HepG2 (cell line): ENCODE measurements around the gene SLC22A12. TPM values are rescaled to one million over a fixed set of nuclear protein-coding genes. Genes with fewer than 3 reads are reported as not detected.

Source experiments
- ATAC-seq: fragments of 200-7000 bp; cut with Tn5 transposase; 3 replicates; pipeline ENCODE4 v1.9.1; 2020; ENCODE audit warnings: mild to moderate bottlenecking, moderate library complexity
- BruUV-seq: library from RNA; stranded (reverse); fragments of 400-500 nt; replicated peaks from 2 replicates; lab custom pipeline; 2021; lab: Mats Ljungman, UMichigan
- CTCF ChIA-PET: fragments of 300-600 bp; formaldehyde crosslinking; extraction: SDS; loops from one replicate; lab custom pipeline; 2021; ENCODE audit warnings: low total read pairs, inconsistent platforms, low intra/inter-chr PET ratio; lab: Yijun Ruan, JAX
- POLR2A ChIA-PET: fragments of 350-600 bp; sonication (Branson Sonifier 250); formaldehyde crosslinking; loops from one replicate; lab custom pipeline; 2020; ENCODE audit warnings: antibody characterized with exemption, inconsistent platforms; lab: Yijun Ruan, JAX
- DNase-seq: peaks from one replicate; pipeline ENCODE4 v3.0.0-alpha.2; 2015; ENCODE audit warnings: low spot score
- FAIRE-seq: peaks from 3 replicates; lab custom pipeline; 2011; peaks lifted over from hg19 to GRCh38; lab: Jason Lieb, UNC
- H2AFZ ChIP-seq: one replicate; pipeline ENCODE4 v1.6.1; 2011; ENCODE audit warnings: low read length, inconsistent platforms
- H3K27ac ChIP-seq: fragments of 300-600 bp; 3 replicates; pipeline ENCODE4 v1.8.0; 2011; ENCODE audit warnings: mixed run types, mild to moderate bottlenecking, mixed read lengths, low read length, inconsistent platforms; ENCODE audit not compliant: insufficient read depth; ENCODE audit errors: extremely low read length
- H3K27me3 ChIP-seq, 2 experiments: fragments of 200-600 bp in 1 of 2; 2 replicates in 1 of 2; 3 replicates in 1 of 2; pipeline versions ENCODE4 v1.6.0 to v1.8.0; 2011; ENCODE audit warnings: low read length in 2 of 2, mild to moderate bottlenecking in 2 of 2, moderate library complexity in 2 of 2, inconsistent platforms in 1 of 2; ENCODE audit not compliant: insufficient read depth in 2 of 2, control insufficient read depth in 1 of 2
- H3K36me3 ChIP-seq, 2 experiments: fragments of 200-600 bp in 1 of 2; replicated peaks in 1 of 2; 2 replicates in 1 of 2; 3 replicates in 1 of 2; pipeline versions ENCODE4 v1.5.1 to v1.8.0; 2011; ENCODE audit warnings: low read length in 2 of 2, inconsistent platforms in 1 of 2; ENCODE audit not compliant: insufficient read depth in 2 of 2, control insufficient read depth in 1 of 2
- H3K4me1 ChIP-seq: 2 replicates; pipeline ENCODE4 v1.5.1; 2012; ENCODE audit warnings: low read length, inconsistent platforms; ENCODE audit not compliant: insufficient read depth
- H3K4me2 ChIP-seq: 2 replicates; pipeline ENCODE4 v1.6.0; 2011; ENCODE audit warnings: low read depth, low read length, inconsistent platforms
- H3K4me3 ChIP-seq, 3 experiments: fragments of 200-600 bp in 1 of 3; sonication (generic), shearing (Covaris generic) in 1 of 3; replicated peaks in 1 of 3; 2 replicates each; pipeline ENCODE4 v1.5.1; 2011 to 2016; ENCODE audit warnings: low read length in 3 of 3, inconsistent platforms in 2 of 3, low read depth in 2 of 3, mild to moderate bottlenecking in 2 of 3, control low read depth in 1 of 3, mixed read lengths in 1 of 3; ENCODE audit not compliant: insufficient read depth in 1 of 3
- H3K79me2 ChIP-seq: one replicate; pipeline ENCODE4 v1.6.1; 2011; ENCODE audit warnings: low read length, inconsistent platforms; ENCODE audit not compliant: insufficient read depth
- H3K9ac ChIP-seq: 2 replicates; pipeline ENCODE4 v1.6.0; 2011; ENCODE audit warnings: mild to moderate bottlenecking, low read depth, low read length, inconsistent platforms; ENCODE audit not compliant: insufficient read depth
- H3K9me3 ChIP-seq: 2 replicates; pipeline ENCODE4 v1.5.1; 2012; ENCODE audit warnings: mild to moderate bottlenecking, low read length
- H4K20me1 ChIP-seq: 2 replicates; pipeline ENCODE4 v1.6.0; 2011; ENCODE audit warnings: inconsistent platforms, mild to moderate bottlenecking, low read length, moderate library complexity; ENCODE audit not compliant: insufficient read depth
- GPN1 ChIP-seq: sonication (generic); formaldehyde crosslinking; IDR thresholded peaks from 2 replicates; pipeline ENCODE4 v1.5.1; 2020; ENCODE audit warnings: missing genetic modification reagents, borderline replicate concordance
- SAFB2 ChIP-seq: sonication (generic); formaldehyde crosslinking; IDR thresholded peaks from 2 replicates; pipeline ENCODE4 v1.5.1; 2020; ENCODE audit warnings: missing genetic modification reagents, low read depth, mild to moderate bottlenecking, borderline replicate concordance
- ZMYM4 ChIP-seq: sonication (generic); formaldehyde crosslinking; IDR thresholded peaks from 2 replicates; pipeline ENCODE4 v1.8.1; 2023; ENCODE audit warnings: mild to moderate bottlenecking, missing genetic modification reagents
- ZNF629 ChIP-seq: sonication (generic); formaldehyde crosslinking; conservative IDR thresholded peaks from 2 replicates; pipeline ENCODE4 v1.5.0; 2020; ENCODE audit warnings: missing genetic modification reagents
- WGBS: methylation state at CpG from one replicate; pipeline ENCODE4 v1.1.6; 2017; ENCODE audit warnings: low lambda C conversion rate; 5-methylcytosine and 5-hydroxymethylcytosine counted together
- in situ Hi-C: cut with HindIII; loops from 2 replicates; pipeline ENCODE4 v1.10.0; 2017; ENCODE audit warnings: low pct_unique_long_range_greater_than_20kb; ENCODE audit not compliant: extremely low pct_ligation_motif_present
- intact Hi-C: fragments of 100-400 bp; cut with micrococcal nuclease; formaldehyde crosslinking; loops from one replicate; pipeline ENCODE4 v1.10.0; 2022; ENCODE audit not compliant: unreplicated experiment
- polyA plus RNA-seq, 8 experiments: library from polyadenylated mRNA; depleted of rRNA in 3 of 8; stranded (reverse) in 7 of 8; unstranded in 1 of 8; fragments of >200 nt; fragmentation: Illumina TruSeq in 4 of 8; extraction: Trizol in 4 of 8; gene quantifications; 2 replicates each; pipeline versions ENCODE4 v1.2.1 to v1.2.3, GENCODE V29; 2011 to 2016; ENCODE audit warnings: low read depth in 4 of 8, missing spikeins in 1 of 8, mixed read lengths in 1 of 8; ENCODE audit not compliant: insufficient read depth in 1 of 8
- total RNA-seq, 5 experiments: library from RNA; depleted of rRNA; stranded (reverse); fragments of >200 nt; fragmentation: Illumina TruSeq; extraction: Trizol; gene quantifications; 2 replicates each; pipeline ENCODE4 v1.2.3, GENCODE V29; 2016; ENCODE audit warnings: low read depth in 1 of 5
- TF ChIP-seq, protein P1 (sequence below): sonication (generic); formaldehyde crosslinking; IDR thresholded peaks from 2 replicates; pipeline ENCODE4 v1.9.0; 2022; ENCODE audit warnings: low read depth, missing genetic modification reagents
- TF ChIP-seq, protein P2 (sequence below): sonication (generic); formaldehyde crosslinking; IDR thresholded peaks from 2 replicates; pipeline ENCODE4 v1.5.1; 2020; ENCODE audit warnings: mild to moderate bottlenecking, missing genetic modification reagents, moderate library complexity

Gene SLC22A12
- total and polyA plus RNA-seq, 2 of the 13 experiments (the other 11 are each of a cell fraction or from before 2014, with no cell fraction given): not detected

DNA sequence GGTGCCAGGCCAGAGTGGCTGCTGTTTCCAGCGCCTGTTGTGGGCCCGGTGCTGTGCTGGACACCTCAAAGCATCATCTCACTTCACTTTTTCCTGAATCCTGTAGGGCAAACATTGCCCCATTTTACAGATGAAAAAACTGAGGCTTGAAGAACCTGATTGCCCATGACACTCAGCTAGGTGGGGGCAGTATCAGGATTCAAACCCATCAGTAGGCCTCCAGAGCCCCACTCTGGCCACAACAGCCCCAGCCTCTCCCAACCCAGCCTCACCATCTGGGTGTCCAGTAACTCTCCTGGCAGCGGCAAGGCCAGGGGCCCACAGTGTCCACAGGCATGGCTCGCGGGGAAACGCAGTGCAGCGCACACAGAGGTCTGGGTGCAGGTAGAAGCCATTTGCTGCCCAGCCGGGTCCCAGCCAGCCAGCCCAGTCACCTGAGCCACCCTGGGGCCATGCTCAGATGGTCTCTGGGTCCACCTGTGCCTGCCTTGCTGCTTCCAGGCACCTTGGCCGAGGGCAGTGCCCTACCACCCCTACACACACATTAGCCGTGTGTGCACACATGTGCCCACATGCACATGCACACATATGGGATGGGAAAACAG is 11.5 kb downstream of the SLC22A12 start:
- Histone ChIP-seq H3K9ac (no peak overlapping the region), H3K4me1 (no peaks in the 10 kb centered on the region; the same call in 1 of the 2 replicates), H3K36me3 (no peaks in the 10 kb centered on the region), H4K20me1 (no peaks in the 10 kb centered on the region), H3K4me3 (no peak overlapping the region), H3K4me2 (no peak overlapping the region), H3K79me2 (no peaks in the 10 kb centered on the region), H2AFZ (no peak overlapping the region), H3K27me3 (peaks cover 11 to 34% of the 10 kb centered on the region in 2 experiments; a peak in 3 of 5 replicates), H3K9me3 (no peaks in the 10 kb centered on the region), H3K27ac (no peak overlapping the region)
- ChIA-PET CTCF (no interaction called here), POLR2A (no interaction called here)
- intact Hi-C loops (no loop called here), in situ Hi-C loops (no loop called here)
- DNase-seq (no peak), FAIRE-seq (no peak), ATAC-seq (no peak)
- TF ChIP-seq SAFB2 (CRISPR knock-in tag): no peak
- peak; percentile 65; the same call in 1 of the 2 replicates for TF ChIP-seq ZNF629 (CRISPR knock-in tag)
- 25% methylated on average over 4 of the region's 10 CpGs for WGBS
- no TSS peak for BruUV-seq

GRCh38 chr11:64603411-64604110 is 12.5 kb downstream of the SLC22A12 start:
- CTCF ChIA-PET: no interaction called here
- no peak for FAIRE-seq
- POLR2A ChIA-PET: no interaction called here

More at GRCh38 chr11:64603411-64604110, 12.5 kb downstream of the SLC22A12 start:
- Histone ChIP-seq H4K20me1 (no peaks in the 10 kb centered on the region), H3K79me2 (no peaks in the 10 kb centered on the region), H3K4me2 (no peak overlapping the region), H2AFZ (no peak overlapping the region), H3K4me1 (peaks cover 5% of the 10 kb centered on the region; the same call in 1 of the 2 replicates), H3K9me3 (no peaks in the 10 kb centered on the region), H3K4me3 (no peak overlapping the region), H3K9ac (no peak overlapping the region), H3K36me3 (no peaks in the 10 kb centered on the region), H3K27me3 (peaks cover 10 to 33% of the 10 kb centered on the region in 2 experiments; a peak in 3 of 5 replicates), H3K27ac (no peak overlapping the region)
- BruUV-seq: no TSS peak
- ATAC-seq: no peak
- in situ Hi-C loops (no loop called here), intact Hi-C loops (no loop called here)
- no peak for DNase-seq
- 18% methylated on average over 7 of the region's 10 CpGs for WGBS
- TF ChIP-seq, protein P1, sequence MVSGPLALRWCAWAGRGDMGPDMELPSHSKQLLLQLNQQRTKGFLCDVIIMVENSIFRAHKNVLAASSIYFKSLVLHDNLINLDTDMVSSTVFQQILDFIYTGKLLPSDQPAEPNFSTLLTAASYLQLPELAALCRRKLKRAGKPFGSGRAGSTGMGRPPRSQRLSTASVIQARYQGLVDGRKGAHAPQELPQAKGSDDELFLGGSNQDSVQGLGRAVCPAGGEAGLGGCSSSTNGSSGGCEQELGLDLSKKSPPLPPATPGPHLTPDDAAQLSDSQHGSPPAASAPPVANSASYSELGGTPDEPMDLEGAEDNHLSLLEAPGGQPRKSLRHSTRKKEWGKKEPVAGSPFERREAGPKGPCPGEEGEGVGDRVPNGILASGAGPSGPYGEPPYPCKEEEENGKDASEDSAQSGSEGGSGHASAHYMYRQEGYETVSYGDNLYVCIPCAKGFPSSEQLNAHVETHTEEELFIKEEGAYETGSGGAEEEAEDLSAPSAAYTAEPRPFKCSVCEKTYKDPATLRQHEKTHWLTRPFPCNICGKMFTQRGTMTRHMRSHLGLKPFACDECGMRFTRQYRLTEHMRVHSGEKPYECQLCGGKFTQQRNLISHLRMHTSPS: no peak
- TF ChIP-seq, protein P2, sequence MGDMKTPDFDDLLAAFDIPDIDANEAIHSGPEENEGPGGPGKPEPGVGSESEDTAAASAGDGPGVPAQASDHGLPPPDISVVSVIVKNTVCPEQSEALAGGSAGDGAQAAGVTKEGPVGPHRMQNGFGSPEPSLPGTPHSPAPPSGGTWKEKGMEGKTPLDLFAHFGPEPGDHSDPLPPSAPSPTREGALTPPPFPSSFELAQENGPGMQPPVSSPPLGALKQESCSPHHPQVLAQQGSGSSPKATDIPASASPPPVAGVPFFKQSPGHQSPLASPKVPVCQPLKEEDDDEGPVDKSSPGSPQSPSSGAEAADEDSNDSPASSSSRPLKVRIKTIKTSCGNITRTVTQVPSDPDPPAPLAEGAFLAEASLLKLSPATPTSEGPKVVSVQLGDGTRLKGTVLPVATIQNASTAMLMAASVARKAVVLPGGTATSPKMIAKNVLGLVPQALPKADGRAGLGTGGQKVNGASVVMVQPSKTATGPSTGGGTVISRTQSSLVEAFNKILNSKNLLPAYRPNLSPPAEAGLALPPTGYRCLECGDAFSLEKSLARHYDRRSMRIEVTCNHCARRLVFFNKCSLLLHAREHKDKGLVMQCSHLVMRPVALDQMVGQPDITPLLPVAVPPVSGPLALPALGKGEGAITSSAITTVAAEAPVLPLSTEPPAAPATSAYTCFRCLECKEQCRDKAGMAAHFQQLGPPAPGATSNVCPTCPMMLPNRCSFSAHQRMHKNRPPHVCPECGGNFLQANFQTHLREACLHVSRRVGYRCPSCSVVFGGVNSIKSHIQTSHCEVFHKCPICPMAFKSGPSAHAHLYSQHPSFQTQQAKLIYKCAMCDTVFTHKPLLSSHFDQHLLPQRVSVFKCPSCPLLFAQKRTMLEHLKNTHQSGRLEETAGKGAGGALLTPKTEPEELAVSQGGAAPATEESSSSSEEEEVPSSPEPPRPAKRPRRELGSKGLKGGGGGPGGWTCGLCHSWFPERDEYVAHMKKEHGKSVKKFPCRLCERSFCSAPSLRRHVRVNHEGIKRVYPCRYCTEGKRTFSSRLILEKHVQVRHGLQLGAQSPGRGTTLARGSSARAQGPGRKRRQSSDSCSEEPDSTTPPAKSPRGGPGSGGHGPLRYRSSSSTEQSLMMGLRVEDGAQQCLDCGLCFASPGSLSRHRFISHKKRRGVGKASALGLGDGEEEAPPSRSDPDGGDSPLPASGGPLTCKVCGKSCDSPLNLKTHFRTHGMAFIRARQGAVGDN (CRISPR knock-in tag): 0 out of 2 replicates have a peak, but pooled peaks have one; percentile 2
- TF ChIP-seq GPN1 (CRISPR knock-in tag) (no peak), ZMYM4 (CRISPR knock-in tag) (no peak)
